ENCODE results near the gene A2ML1.
"Not testable (repeated sequence)": the region's sequence is repeated elsewhere in the genome, so short reads cannot be mapped to it uniquely, and the experiment has no call there.

A2ML1 gene

GRCh38 chr12:8822298-8822697 is at the start of gene A2ML1:
Gene A2ML1, plus strand, starts transcription at chr12:8822621. Its CDS starts 31 bp downstream, at chr12:8822652.
- DNase-seq: no peak

GRCh38 chr12:8773461-8773860 is 49.0 kb upstream of the A2ML1 start:
- DNase-seq: no peak

GRCh38 chr12:8779281-8779680 is 43.1 kb upstream of the A2ML1 start:
- no peak for DNase-seq

- no peak for DNase-seq
Observed at GRCh38 chr12:8779862-8780261, 42.6 kb upstream of the A2ML1 start.

GRCh38 chr12:8780389-8780788 is 42.0 kb upstream of the A2ML1 start:
- no peak for DNase-seq

- DNase-seq: no peak
Observed at GRCh38 chr12:8781381-8782127, 40.9 kb upstream of the A2ML1 start.

GRCh38 chr12:8784290-8784888 is 38.0 kb upstream of the A2ML1 start:
- no peak for DNase-seq

- no peak for DNase-seq
Observed at GRCh38 chr12:8785499-8785898, 36.9 kb upstream of the A2ML1 start.

GRCh38 chr12:8787206-8787605 is 35.2 kb upstream of the A2ML1 start:
- DNase-seq: not testable (repeated sequence)

GRCh38 chr12:8788706-8789105 is 33.7 kb upstream of the A2ML1 start:
- DNase-seq: not testable (repeated sequence)

GRCh38 chr12:8789341-8790013 is 32.9 kb upstream of the A2ML1 start:
- DNase-seq: not testable (repeated sequence)

- DNase-seq: not testable (repeated sequence)
Observed at GRCh38 chr12:8793226-8793625, 29.2 kb upstream of the A2ML1 start.

- not testable (repeated sequence) for DNase-seq
Observed at GRCh38 chr12:8794611-8795010, 27.8 kb upstream of the A2ML1 start.

GRCh38 chr12:8796831-8797626 is 25.4 kb upstream of the A2ML1 start:
- DNase-seq: no peak

- DNase-seq: not testable (repeated sequence)
Observed at GRCh38 chr12:8801213-8801612, 21.2 kb upstream of the A2ML1 start.

- DNase-seq: not testable (repeated sequence)
Observed at GRCh38 chr12:8804833-8805232, 17.6 kb upstream of the A2ML1 start.

GRCh38 chr12:8805487-8805886 is 16.9 kb upstream of the A2ML1 start:
- not testable (repeated sequence) for DNase-seq

- not testable (repeated sequence) for DNase-seq
Observed at GRCh38 chr12:8807084-8807483, 15.3 kb upstream of the A2ML1 start.

GRCh38 chr12:8810112-8810511 is 12.3 kb upstream of the A2ML1 start:
- DNase-seq: not testable (repeated sequence)

GRCh38 chr12:8813572-8814357 is 8.7 kb upstream of the A2ML1 start:
- DNase-seq: no peak

- DNase-seq: no peak
Observed at GRCh38 chr12:8816448-8817050, 5.9 kb upstream of the A2ML1 start.

GRCh38 chr12:8817856-8818255 is 4.6 kb upstream of the A2ML1 start:
- DNase-seq: no peak

Data from NCI-H2029 treated with DMSO at 0.1 percent for 48 hours (cell line).